Daoy (cell line): ENCODE measurements around the gene KRT2. TPM values are rescaled to one million over a fixed set of nuclear protein-coding genes. Genes with fewer than 3 reads are reported as not detected.

Experiments
- total RNA-seq: library from RNA; depleted of rRNA; stranded (reverse); fragments of >200 nt; shearing (Covaris generic); gene quantifications from 2 replicates; pipeline ENCODE4 v1.2.3, GENCODE V29; 2014; rRNA removed

Gene KRT2
- total RNA-seq, 1 experiment from 2014 or later, result 0.40 TPM

Other genes starting within 250 kb of the KRT2 start
- gene KRT82, start 245.9 kb downstream of the KRT2 start, total RNA-seq, result not detected in 2 replicates
- gene KRT75, start 217.8 kb downstream of the KRT2 start, total RNA-seq, result 1.1 and 2.7 TPM in 2 replicates
- not detected in 2 replicates for gene KRT6B, start 200.1 kb downstream of the KRT2 start, total RNA-seq
- gene KRT6C, start 178.4 kb downstream of the KRT2 start, total RNA-seq, result not detected in 2 replicates
- gene KRT6A, start 159.0 kb downstream of the KRT2 start, total RNA-seq, result not detected in 2 replicates
- gene KRT5, start 131.8 kb downstream of the KRT2 start, total RNA-seq, result 0.36 TPM in 1 of 2 replicates, not detected in the other
- gene KRT71, start 99.1 kb downstream of the KRT2 start, total RNA-seq, result not detected in 2 replicates
- not detected in 2 replicates for gene KRT74, start 78.4 kb downstream of the KRT2 start, total RNA-seq
- gene KRT72, start 50.7 kb downstream of the KRT2 start, total RNA-seq, result not detected in 2 replicates
- not detected in 2 replicates for gene KRT73, start 33.7 kb downstream of the KRT2 start, total RNA-seq
- not detected in 2 replicates for gene KRT1, start 28.2 kb upstream of the KRT2 start, total RNA-seq
- not detected in 2 replicates for gene KRT77, start 51.3 kb upstream of the KRT2 start, total RNA-seq
- not detected in 2 replicates for gene KRT76, start 125.1 kb upstream of the KRT2 start, total RNA-seq
- gene KRT3, start 143.9 kb upstream of the KRT2 start, total RNA-seq, result not detected in 2 replicates
- not detected in 2 replicates for gene KRT4, start 161.9 kb upstream of the KRT2 start, total RNA-seq
- 0.57 and 2.6 TPM in 2 replicates for gene KRT79, start 182.1 kb upstream of the KRT2 start, total RNA-seq
- gene KRT78, start 196.8 kb upstream of the KRT2 start, total RNA-seq, result 1.2 TPM in 1 of 2 replicates, not detected in the other